Nephron progenitor cell (in vitro differentiated cells): ENCODE data around the gene OR1M1.

ENCODE experiments used
- DNase-seq: peaks from one replicate; pipeline ENCODE4 v3.0.0; 2021
- H3K27ac Mint-ChIP-seq: 2 replicates; pipeline ENCODE4 v1.8.0; 2021; ENCODE audit warnings: mild to moderate bottlenecking, moderate library complexity, mixed read lengths
- H3K27me3 Mint-ChIP-seq: 2 replicates; pipeline ENCODE4 v1.8.0; 2021; ENCODE audit warnings: mild to moderate bottlenecking, low read depth, mixed read lengths; ENCODE audit not compliant: poor library complexity
- H3K36me3 Mint-ChIP-seq: 2 replicates; pipeline ENCODE4 v1.8.0; 2021; ENCODE audit warnings: low read depth, mixed read lengths
- H3K4me1 Mint-ChIP-seq: 2 replicates; pipeline ENCODE4 v1.8.0; 2021; ENCODE audit warnings: mixed read lengths
- H3K4me3 Mint-ChIP-seq: 2 replicates; pipeline ENCODE4 v1.8.0; 2021; ENCODE audit warnings: mild to moderate bottlenecking, moderate library complexity, mixed read lengths
- H3K9me3 Mint-ChIP-seq: 2 replicates; pipeline ENCODE4 v1.8.0; 2021; ENCODE audit warnings: mild to moderate bottlenecking, moderate library complexity, mixed read lengths
- TF ChIP-seq, protein P1 (sequence below): fragments of 200-600 bp; sonication (generic); IDR thresholded peaks from 2 replicates; pipeline ENCODE4 v1.5.0; 2021; ENCODE audit warnings: antibody characterized with exemption

Gene OR1M1

DNA sequence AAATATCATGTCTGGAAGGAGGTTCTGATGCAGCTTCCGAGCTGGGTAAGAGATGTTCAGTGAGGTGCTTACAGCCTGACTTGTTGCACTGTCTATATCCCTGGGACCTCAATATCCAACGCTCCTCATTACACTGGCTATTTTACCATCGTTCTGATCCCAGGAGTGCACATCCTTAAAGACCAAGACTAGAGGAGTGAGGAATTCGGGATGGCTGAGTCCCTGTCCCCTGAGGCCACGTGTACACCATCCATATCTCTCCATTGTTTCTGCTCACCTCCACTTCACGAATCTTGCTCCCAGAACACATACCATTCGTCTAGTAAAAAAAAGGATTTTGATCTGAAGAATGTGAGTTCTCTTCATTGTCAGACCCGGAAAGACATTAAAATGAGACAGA lies 20.5 kb downstream of the OR1M1 start, which contains the start of gene OR7G2:
OR7G2 (minus strand) TSS at position 101 of the 400 bp plus-strand sequence. CDS start 4,232 bp downstream, outside the sequence.
- TF ChIP-seq, protein P1, sequence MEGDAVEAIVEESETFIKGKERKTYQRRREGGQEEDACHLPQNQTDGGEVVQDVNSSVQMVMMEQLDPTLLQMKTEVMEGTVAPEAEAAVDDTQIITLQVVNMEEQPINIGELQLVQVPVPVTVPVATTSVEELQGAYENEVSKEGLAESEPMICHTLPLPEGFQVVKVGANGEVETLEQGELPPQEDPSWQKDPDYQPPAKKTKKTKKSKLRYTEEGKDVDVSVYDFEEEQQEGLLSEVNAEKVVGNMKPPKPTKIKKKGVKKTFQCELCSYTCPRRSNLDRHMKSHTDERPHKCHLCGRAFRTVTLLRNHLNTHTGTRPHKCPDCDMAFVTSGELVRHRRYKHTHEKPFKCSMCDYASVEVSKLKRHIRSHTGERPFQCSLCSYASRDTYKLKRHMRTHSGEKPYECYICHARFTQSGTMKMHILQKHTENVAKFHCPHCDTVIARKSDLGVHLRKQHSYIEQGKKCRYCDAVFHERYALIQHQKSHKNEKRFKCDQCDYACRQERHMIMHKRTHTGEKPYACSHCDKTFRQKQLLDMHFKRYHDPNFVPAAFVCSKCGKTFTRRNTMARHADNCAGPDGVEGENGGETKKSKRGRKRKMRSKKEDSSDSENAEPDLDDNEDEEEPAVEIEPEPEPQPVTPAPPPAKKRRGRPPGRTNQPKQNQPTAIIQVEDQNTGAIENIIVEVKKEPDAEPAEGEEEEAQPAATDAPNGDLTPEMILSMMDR = no peak
- no peaks in the 10 kb centered on the region for H3K4me1 Mint-ChIP-seq
- H3K27ac Mint-ChIP-seq = no peak within 1 kb of the TSS
- no peak within 1 kb of the TSS for H3K4me3 Mint-ChIP-seq
- DNase-seq = no peak
- H3K27me3 Mint-ChIP-seq = peaks cover 3% of the 10 kb centered on the region
- peaks cover 73% of the 10 kb centered on the region for H3K9me3 Mint-ChIP-seq
- no peaks in the 10 kb centered on the region for H3K36me3 Mint-ChIP-seq

GRCh38 chr19:9109959-9110358 lies 23.1 kb downstream of the OR1M1 start:
- no peak overlapping the region for H3K27ac Mint-ChIP-seq
- no peaks in the 10 kb centered on the region for H3K4me1 Mint-ChIP-seq
- peaks cover 82% of the 10 kb centered on the region for H3K9me3 Mint-ChIP-seq
- H3K36me3 Mint-ChIP-seq = no peaks in the 10 kb centered on the region
- no peak overlapping the region for H3K4me3 Mint-ChIP-seq
- TF ChIP-seq, protein P1 = no peak
- DNase-seq = no peak
- no peaks in the 10 kb centered on the region for H3K27me3 Mint-ChIP-seq

DNA sequence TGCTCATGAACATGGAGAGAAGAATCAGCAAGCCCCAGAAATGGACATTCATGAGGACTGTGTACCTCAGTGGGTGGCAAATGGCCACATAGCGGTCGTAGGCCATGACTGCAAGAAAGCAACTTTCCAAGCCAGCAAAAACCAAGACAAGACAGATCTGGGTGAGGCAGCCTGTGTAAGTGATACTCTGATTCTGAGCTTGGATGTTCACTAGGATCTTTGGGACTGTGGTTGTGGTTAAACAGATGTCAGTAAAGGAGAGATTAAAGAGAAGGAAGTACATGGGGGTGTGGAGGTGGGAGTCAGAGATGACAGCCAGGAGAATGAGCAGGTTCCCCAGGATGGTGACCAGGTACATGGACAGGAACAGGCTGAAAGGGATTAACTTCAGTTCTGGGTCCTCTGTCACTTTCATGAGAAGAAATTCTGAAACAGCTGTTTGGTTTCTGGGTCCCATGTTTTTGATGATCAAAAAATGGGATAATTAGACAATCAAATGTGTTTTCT lies 28.5 kb downstream of the OR1M1 start, which contains the start of gene OR7G1:
OR7G1 (minus strand) TSS at position 457 of the 507 bp plus-strand sequence; CDS start at position 457, 0 bp downstream.
- H3K27ac Mint-ChIP-seq = no peak within 1 kb of the TSS
- no peaks in the 10 kb centered on the region for H3K4me1 Mint-ChIP-seq

DNA sequence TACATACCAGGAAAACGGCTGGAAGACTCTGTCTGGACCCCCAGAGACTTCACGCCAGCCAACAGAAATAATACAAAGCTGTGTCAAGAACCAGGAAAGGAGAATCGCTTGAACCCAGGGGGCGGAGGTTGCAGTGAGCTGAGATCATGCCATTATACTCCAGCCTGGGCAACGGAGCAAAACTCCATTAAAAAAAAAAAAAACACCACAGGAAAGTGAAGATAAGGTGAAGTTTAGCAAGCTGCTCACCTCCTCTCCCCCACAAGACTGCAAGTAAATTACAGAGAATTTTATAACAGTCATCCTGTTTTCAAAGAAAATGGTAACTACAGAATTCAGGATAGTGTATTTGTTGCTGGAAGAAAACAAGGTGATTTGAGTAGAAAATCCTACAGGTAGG lies 29.7 kb downstream of the OR1M1 start:
- Mint-ChIP-seq H3K27me3 (peaks cover under 1% of the 10 kb centered on the region), H3K4me1 (no peaks in the 10 kb centered on the region), H3K36me3 (no peaks in the 10 kb centered on the region), H3K27ac (no peak overlapping the region), H3K4me3 (no peak overlapping the region), H3K9me3 (peaks cover 71% of the 10 kb centered on the region)
- no peak for DNase-seq
- TF ChIP-seq, protein P1 = no peak

More for the DNA sequence above, 28.5 kb downstream of the OR1M1 start, which contains the start of gene OR7G1:
- peaks cover 74% of the 10 kb centered on the region for H3K9me3 Mint-ChIP-seq
- H3K4me3 Mint-ChIP-seq = no peak within 1 kb of the TSS
- no peak for DNase-seq
- no peaks in the 10 kb centered on the region for H3K36me3 Mint-ChIP-seq
- TF ChIP-seq, protein P1 = no peak
- H3K27me3 Mint-ChIP-seq = no peaks in the 10 kb centered on the region

GRCh38 chr19:9126900-9127405 lies 40.1 kb downstream of the OR1M1 start, which contains the start of gene OR7G3:
OR7G3 (minus strand) TSS chr19:9126950; CDS start chr19:9126950, 0 bp downstream.
- Mint-ChIP-seq H3K4me1 (no peaks in the 10 kb centered on the region), H3K36me3 (no peaks in the 10 kb centered on the region), H3K9me3 (peaks cover 68% of the 10 kb centered on the region), H3K4me3 (no peak within 1 kb of the TSS), H3K27ac (no peak within 1 kb of the TSS), H3K27me3 (peaks cover 21% of the 10 kb centered on the region)
- TF ChIP-seq, protein P1 = no peak
- DNase-seq = no peak

DNA sequence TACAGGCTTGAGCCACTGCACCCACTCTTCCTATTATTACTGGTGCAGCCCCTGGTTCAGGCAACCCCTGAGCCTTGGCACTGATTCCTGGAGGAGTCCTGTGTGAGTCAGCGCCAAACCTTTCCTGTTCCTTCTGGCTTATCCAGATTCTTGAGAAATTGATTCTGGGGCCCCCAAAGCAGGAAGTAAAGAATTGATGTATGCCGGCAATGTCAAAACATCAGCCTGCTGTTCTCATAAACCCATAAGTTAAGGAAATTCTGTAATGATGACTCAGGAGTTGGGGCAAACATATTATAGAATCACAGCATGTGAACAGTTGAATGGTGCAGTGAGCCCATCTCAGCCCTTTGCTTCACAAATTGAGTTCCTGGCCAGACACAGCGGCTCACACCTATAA lies 41.3 kb downstream of the OR1M1 start:
- TF ChIP-seq, protein P1 = no peak
- H3K27me3 Mint-ChIP-seq = peaks cover 20% of the 10 kb centered on the region
- peaks cover 62% of the 10 kb centered on the region for H3K9me3 Mint-ChIP-seq
- no peak overlapping the region for H3K27ac Mint-ChIP-seq
- DNase-seq = no peak
- H3K36me3 Mint-ChIP-seq = no peaks in the 10 kb centered on the region
- no peaks in the 10 kb centered on the region for H3K4me1 Mint-ChIP-seq
- no peak overlapping the region for H3K4me3 Mint-ChIP-seq
